ENCODE results near the gene PMAIP1.

The PMAIP1 gene

GRCh38 chr18:59915606-59916005 is 15.8 kb downstream of the PMAIP1 start:
- no peak for DNase-seq (ENCODE audit: low read depth)

- DNase-seq (ENCODE audit: low read depth), result no peak
Measured at GRCh38 chr18:59916746-59917145, 16.9 kb downstream of the PMAIP1 start.

- DNase-seq (ENCODE audit: low read depth), result no peak
Measured at GRCh38 chr18:59917422-59917821, 17.6 kb downstream of the PMAIP1 start.

GRCh38 chr18:59918320-59918755 is 18.5 kb downstream of the PMAIP1 start:
- DNase-seq (ENCODE audit: low read depth), result no peak

- no peak for DNase-seq (ENCODE audit: low read depth)
Measured at GRCh38 chr18:59918997-59919396, 19.2 kb downstream of the PMAIP1 start.

GRCh38 chr18:59921384-59921891 is 21.6 kb downstream of the PMAIP1 start:
- DNase-seq (ENCODE audit: low read depth), result no peak

GRCh38 chr18:59923539-59924196 is 23.9 kb downstream of the PMAIP1 start:
- no peak for DNase-seq (ENCODE audit: low read depth)

- DNase-seq (ENCODE audit: low read depth), result no peak
Measured at GRCh38 chr18:59926131-59926530, 26.3 kb downstream of the PMAIP1 start.

- DNase-seq (ENCODE audit: low read depth), result no peak
Measured at GRCh38 chr18:59927246-59927825, 27.5 kb downstream of the PMAIP1 start.

- no peak for DNase-seq (ENCODE audit: low read depth)
Measured at GRCh38 chr18:59928201-59928600, 28.4 kb downstream of the PMAIP1 start.

- no peak for DNase-seq (ENCODE audit: low read depth)
Measured at GRCh38 chr18:59929621-59930295, 30.0 kb downstream of the PMAIP1 start.

- DNase-seq (ENCODE audit: low read depth), result no peak
Measured at GRCh38 chr18:59932401-59932800, 32.6 kb downstream of the PMAIP1 start.

GRCh38 chr18:59938676-59939075 is 38.9 kb downstream of the PMAIP1 start:
- no peak for DNase-seq (ENCODE audit: low read depth)

GRCh38 chr18:59939127-59939526 is 39.3 kb downstream of the PMAIP1 start:
- DNase-seq (ENCODE audit: low read depth), result no peak

GRCh38 chr18:59940068-59940467 is 40.3 kb downstream of the PMAIP1 start:
- no peak for DNase-seq (ENCODE audit: low read depth)

GRCh38 chr18:59941331-59941730 is 41.5 kb downstream of the PMAIP1 start:
- DNase-seq (ENCODE audit: low read depth), result no peak

GRCh38 chr18:59942601-59943000 is 42.8 kb downstream of the PMAIP1 start:
- DNase-seq (ENCODE audit: low read depth), result no peak

- DNase-seq (ENCODE audit: low read depth), result no peak
Measured at GRCh38 chr18:59945544-59945943, 45.7 kb downstream of the PMAIP1 start.

GRCh38 chr18:59950215-59950944 is 50.6 kb downstream of the PMAIP1 start:
- DNase-seq (ENCODE audit: low read depth), result no peak

- no peak for DNase-seq (ENCODE audit: low read depth)
Measured at GRCh38 chr18:59951591-59951990, 51.8 kb downstream of the PMAIP1 start.

GRCh38 chr18:59952283-59953007 is 52.6 kb downstream of the PMAIP1 start:
- DNase-seq (ENCODE audit: low read depth), result no peak

Data from activated T-cell treated with anti-CD3 and anti-CD28 coated beads for 24 hours (primary cell).